H1 (cell line): Measurements from ENCODE around the gene BZW2. TPM values are rescaled to one million over a fixed set of nuclear protein-coding genes. Genes with fewer than 3 reads are reported as not detected.

ENCODE experiments used
- ASH2L ChIP-seq: fragments of 200-600, 300-600 bp; sonication (generic); IDR thresholded peaks from one replicate; pipeline ENCODE4 v1.7.1; 2017; ENCODE audit warnings: low read length
- EGR1 ChIP-seq: IDR thresholded peaks from 2 replicates; pipeline ENCODE4 v1.6.1; 2011; ENCODE audit warnings: low read depth, low read length, borderline replicate concordance
- GABPA ChIP-seq: IDR thresholded peaks from 2 replicates; pipeline ENCODE4 v1.6.1; 2011; ENCODE audit warnings: mild to moderate bottlenecking, low read length, moderate library complexity, borderline replicate concordance; ENCODE audit not compliant: insufficient read depth
- JUN ChIP-seq: IDR thresholded peaks from 2 replicates; pipeline ENCODE4 v1.6.1; 2011; ENCODE audit warnings: low read depth, mild to moderate bottlenecking, improper control_type of control experiment, low read length
- KDM1A ChIP-seq: fragments of 200-600, 300-600 bp; sonication (generic); IDR thresholded peaks from 2 replicates; pipeline ENCODE4 v1.7.1; 2016; ENCODE audit warnings: mild to moderate bottlenecking, low read length, borderline replicate concordance
- KDM5A ChIP-seq: fragments of 200-600 bp; IDR thresholded peaks from 2 replicates; pipeline ENCODE4 v1.7.1; 2012; ENCODE audit warnings: mild to moderate bottlenecking, low read length, inconsistent platforms, mixed read lengths
- SIRT6 ChIP-seq: IDR thresholded peaks from one replicate; pipeline ENCODE4 v1.7.1; 2012; ENCODE audit warnings: low read length, inconsistent platforms
- SIX5 ChIP-seq: IDR thresholded peaks from 2 replicates; pipeline ENCODE4 v1.6.1; 2011; ENCODE audit warnings: mild to moderate bottlenecking, low read depth, low read length
- TCF12 ChIP-seq: IDR thresholded peaks from 2 replicates; pipeline ENCODE4 v1.6.1; 2011; ENCODE audit warnings: low read depth, mild to moderate bottlenecking, low read length
- polyA plus RNA-seq, 7 experiments: library from polyadenylated mRNA; depleted of rRNA in 3 of 7; stranded (reverse) in 5 of 7; unstranded in 2 of 7; fragments of >200 nt in 5 of 7; fragments of 200-250 nt in 2 of 7; gene quantifications; 1 replicate in 5 of 7; 2 replicates in 1 of 7; 4 replicates in 1 of 7; pipeline versions ENCODE4 v1.2.1 to v1.2.3, GENCODE V29; 2011 to 2013; ENCODE audit warnings: missing spikeins in 2 of 7, mixed read lengths in 2 of 7
- total RNA-seq: library from RNA; stranded (reverse); fragmentation: NEBNext Ultra II Directional; extraction: Animal tissue kit (Norgen Biotek cat#: 25700); gene quantifications from 2 replicates; pipeline ENCODE4 v1.2.1, GENCODE V29; 2021
- TF ChIP-seq, protein P1 (sequence below), 3 experiments: IDR thresholded peaks; 1 replicate in 2 of 3; 2 replicates in 1 of 3; pipeline versions ENCODE4 v1.5.1 to v1.6.1; 2011; ENCODE audit warnings: low read length in 3 of 3, mild to moderate bottlenecking in 3 of 3, inconsistent platforms in 2 of 3, low read depth in 1 of 3, moderate library complexity in 1 of 3; ENCODE audit not compliant: insufficient read depth in 1 of 3; ENCODE audit errors: control extremely low read depth in 1 of 3

The BZW2 gene
- total and polyA plus RNA-seq, 2 of the 8 experiments (the other 6 are each of a cell fraction or from before 2014, with no cell fraction given), result 32.3 to 103 TPM

DNA sequence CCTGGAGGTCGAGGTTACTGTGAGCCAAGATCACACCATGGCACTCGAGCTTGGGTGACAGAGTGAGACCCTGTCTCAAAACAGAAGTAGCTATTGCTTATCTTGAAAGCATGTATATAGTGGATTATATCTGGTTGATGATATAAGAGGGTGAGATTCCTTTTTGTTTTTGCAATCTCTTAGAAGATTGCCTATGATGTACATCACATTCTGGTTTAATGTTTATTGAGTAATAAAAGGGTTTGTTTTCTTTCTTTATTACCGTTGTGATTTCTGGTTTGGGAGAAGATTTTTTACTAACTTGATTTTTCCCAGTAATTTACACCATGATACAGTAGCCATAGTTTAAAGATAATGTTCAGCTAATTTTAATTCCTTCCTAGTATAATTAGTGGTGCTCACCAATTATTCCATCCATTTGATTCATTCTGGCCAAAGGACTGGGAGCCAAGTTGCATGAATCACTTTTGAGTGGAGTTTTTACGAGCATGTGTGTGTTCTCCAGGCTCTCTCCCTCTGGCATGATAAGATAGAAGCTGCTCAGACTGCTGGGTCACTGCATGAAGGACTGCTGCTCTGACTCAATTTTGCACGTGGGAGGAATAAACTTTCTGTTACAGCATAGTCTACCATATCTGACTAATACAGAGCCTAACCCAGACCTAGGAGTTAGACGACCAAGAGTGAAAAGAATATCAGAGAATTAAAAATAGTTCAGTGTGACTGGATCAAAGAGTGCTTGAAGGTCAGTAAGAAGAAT lies 94.1 kb downstream of the BZW2 start (continued):
- TF ChIP-seq SIX5, result no peak
- no peak for TF ChIP-seq KDM1A
- no peak for TF ChIP-seq KDM5A
- TF ChIP-seq SIRT6, result no peak
- no peak for TF ChIP-seq EGR1
- TF ChIP-seq TCF12, result no peak
- no peak for TF ChIP-seq GABPA
- TF ChIP-seq ASH2L, result no peak
- TF ChIP-seq JUN, result no peak
- TF ChIP-seq, protein P1, sequence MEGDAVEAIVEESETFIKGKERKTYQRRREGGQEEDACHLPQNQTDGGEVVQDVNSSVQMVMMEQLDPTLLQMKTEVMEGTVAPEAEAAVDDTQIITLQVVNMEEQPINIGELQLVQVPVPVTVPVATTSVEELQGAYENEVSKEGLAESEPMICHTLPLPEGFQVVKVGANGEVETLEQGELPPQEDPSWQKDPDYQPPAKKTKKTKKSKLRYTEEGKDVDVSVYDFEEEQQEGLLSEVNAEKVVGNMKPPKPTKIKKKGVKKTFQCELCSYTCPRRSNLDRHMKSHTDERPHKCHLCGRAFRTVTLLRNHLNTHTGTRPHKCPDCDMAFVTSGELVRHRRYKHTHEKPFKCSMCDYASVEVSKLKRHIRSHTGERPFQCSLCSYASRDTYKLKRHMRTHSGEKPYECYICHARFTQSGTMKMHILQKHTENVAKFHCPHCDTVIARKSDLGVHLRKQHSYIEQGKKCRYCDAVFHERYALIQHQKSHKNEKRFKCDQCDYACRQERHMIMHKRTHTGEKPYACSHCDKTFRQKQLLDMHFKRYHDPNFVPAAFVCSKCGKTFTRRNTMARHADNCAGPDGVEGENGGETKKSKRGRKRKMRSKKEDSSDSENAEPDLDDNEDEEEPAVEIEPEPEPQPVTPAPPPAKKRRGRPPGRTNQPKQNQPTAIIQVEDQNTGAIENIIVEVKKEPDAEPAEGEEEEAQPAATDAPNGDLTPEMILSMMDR (IDR thresholded peaks at IDR 0.05; ENCODE audit: control extremely low read depth in 1 of 3, insufficient read depth in 1 of 3, low read depth in 1 of 3, low read length in 3 of 3), result no peak
- TF ChIP-seq, all 59 proteins: peak for 0
